Cerebellar nuclear complex (tissue), 1 donor: Measurements from ENCODE around the gene PHRF1.
"Not testable (repeated sequence)": the region's sequence is repeated elsewhere in the genome, so short reads cannot be mapped to it uniquely, and the experiment has no call there.

Experiments used
- DNase-seq, 2 experiments: peaks; one replicate each; lab custom pipeline; 2025; lab: John Stamatoyannopoulos, UW

The PHRF1 gene

DNA sequence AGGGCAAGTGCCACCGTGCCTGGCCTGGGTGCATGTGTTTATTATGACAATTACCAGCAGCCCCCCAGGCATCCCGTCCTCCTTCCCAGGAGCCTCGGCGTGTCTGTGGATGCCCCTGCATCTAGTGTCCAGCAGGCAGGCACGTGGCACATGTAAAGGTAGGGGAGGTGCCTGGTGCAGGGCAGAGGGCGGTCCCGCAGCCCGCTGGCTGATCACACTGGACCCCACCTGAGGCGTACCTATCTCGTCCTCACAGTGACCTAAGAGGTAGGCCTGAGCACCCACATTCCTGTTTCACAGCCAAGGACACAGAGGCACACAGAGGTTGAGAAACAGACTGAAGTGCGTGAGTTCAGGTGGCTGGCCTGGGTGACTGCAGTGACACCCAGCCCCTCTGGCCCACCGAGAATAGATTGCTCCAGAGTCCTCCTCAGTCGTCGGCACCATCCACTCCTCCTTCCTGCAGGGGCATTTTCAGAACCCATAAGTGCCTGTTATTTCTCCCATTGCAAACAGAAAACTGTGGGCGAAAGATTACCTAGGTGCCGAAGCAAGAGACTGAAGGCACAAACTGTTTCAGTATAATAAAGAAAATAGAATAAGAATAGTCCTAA, 3.0 kb upstream of the PHRF1 start:
- DNase-seq = no peak

DNA sequence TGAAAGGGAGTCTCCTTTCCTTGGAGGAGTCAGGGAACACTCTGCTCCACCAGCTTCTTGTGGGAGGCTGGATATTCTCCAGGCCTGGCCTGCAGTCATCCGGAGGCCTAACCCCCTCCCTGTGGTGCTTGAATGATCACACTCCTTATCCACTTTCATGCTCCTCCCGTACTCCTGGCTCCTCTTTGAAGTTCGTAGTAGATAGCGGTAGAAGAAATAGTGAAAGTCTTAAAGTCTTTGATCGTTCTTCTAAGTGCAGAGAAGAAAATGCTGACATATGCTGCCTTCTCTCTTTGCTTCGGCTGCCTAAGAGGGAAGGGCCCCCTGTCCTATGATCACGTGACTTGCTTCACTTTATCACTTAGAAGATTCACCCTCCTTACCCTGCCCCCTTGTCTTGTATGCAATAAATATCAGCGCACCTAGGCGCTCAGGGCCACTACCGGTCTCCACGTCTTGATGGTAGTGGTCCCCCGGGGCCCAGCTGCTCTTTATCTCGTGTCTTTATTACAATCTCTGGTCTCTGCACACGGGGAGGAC, 2.2 kb upstream of the PHRF1 start:
- not testable (repeated sequence) for DNase-seq

DNA sequence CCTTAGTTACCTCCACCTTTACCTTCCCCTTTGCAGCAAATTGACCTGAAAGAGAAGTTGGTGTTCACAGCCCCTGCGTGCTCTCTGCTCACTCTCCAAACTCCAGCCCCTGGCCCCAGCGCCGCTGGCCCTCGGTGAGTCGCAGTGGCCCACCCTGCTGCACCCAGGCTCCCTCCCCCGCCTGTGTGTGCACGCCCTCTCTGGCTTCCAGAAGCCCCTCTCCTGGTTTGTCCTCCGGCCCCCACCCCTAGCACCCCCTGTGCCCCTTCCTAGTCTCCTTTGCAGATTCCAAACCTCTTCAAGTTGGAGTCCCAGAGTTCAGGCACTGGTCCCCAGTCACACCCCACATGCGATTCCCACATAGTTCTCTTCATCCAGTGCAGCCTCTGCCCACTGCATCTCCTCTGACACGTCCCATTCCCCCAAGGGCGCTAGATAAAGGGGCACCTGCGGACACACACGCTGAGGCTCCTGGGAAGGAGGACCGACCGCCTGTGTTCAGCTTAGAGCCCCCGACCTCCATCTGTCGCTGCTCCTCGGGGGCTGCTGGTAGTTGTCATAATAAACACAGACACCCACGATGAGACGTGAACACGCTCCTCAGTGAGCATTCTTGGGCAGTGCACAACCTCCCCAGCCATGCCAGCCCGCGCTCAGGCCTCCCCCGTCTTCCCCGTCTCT, 1.5 kb upstream of the PHRF1 start:
- DNase-seq = no peak

DNA sequence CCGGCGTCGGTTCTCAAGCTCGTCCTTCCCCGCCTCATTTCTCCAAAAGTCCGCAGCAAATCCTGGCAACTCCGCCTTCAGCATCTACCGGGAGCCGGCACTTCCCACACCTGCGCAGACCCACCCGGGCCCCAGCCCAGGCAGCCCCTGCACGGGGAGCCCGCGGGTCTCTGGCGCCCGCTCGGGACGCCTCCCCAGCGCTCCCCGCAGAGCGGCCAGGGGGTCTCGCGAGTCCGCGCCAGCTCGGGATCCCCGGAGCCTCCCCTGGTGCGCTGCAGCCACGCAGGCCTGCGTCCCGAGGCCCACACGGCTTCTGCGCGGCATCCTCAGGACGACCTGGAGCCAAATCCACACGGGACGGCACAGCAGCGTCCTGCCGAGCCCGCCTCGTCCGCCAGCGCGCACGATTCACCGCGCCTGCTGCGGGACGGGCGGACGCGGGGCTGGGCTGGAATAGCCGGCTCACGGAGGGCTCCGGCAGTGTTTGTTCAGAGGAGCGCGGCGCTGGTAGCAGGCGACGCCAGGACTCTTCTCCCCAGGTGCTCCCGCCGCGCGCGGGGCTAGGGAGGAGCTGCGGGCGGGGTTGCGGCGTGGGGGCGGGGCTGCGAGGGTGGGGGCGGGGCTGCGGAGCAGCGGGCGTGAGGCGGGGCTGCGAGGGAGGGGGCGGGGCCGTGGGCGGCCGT, 816 bp upstream of the PHRF1 start:
- peak in 1 of 2 experiments; percentile 78 for DNase-seq

- no peak for DNase-seq
Measured at GRCh38 chr11:576811-577610, 741 bp downstream of the PHRF1 start.

GRCh38 chr11:577611-577894, 1.3 kb downstream of the PHRF1 start:
- no peak for DNase-seq

DNA sequence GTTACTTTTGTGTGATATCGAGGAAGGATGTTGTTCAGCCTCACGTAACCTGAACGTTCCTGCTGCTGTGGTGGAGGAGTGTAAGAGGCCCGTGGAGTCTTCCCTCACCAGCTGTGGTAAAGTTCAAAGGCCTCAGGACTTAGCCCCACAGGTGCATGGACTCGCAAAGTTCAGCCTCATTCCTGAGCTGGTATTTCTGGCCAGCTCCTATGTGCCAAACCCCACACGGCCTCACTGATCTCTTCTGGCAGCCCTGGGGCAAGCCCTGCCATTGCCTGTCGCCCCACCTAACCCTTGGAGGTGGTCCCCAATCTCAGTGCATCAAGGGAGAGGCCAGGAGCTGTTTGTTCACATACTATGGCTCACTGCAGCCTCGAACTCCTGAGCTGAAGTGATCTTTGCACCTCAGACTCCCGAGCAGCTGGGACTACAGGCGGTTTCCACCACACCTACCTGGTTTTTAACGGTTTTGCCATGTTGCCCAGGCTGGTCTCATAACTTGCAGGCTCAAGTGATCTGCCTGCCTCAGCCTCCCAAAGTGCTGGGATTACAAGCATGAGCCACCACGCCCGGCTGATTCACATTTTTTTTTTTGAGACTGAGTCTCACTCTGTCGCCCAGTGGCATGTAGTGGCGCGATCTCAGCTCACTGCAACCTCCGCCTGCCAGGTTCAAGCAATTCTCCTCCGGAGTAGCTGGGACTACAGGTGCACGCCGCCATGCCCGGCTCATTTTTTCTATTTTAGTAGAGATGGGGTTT, 2.2 kb downstream of the PHRF1 start:
- no peak for DNase-seq

GRCh38 chr11:579830-580601, 3.7 kb downstream of the PHRF1 start:
- DNase-seq = no peak

DNA sequence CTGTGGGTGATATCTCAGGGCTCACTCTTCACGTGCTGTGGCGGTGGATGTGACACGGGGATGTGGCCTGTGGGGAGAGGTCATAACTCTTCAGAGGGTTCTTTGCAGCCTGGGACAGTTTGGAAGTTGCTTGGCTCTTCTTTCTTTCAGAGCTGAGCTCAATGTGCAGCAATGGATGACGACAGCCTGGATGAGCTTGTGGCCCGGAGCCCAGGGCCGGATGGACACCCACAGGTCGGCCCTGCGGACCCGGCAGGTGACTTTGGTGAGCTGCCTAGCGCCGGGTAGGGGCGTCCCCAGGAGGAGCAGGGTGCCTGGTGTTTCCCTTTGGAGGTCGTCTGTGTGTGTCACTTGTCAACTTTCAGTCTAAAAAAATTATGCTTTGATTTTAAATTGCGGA, 5.1 kb downstream of the PHRF1 start:
- no peak for DNase-seq

DNA sequence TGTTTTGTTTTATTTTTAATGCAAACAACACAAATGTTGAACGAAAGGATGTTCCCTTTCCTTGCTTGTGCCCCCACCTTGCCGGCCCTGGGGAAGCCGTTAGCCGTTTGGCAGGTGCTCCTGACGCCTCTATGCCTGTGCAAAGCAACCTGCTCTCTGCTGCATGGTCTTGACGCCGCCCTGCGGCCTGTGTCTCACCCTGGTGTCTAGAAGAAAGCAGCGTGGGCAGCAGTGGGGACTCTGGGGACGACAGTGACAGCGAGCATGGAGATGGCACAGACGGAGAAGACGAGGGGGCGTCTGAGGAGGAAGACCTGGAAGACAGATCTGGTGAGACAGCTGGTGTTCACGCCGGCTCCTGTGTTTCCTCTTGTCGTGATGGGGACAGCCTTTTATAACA, 5.5 kb downstream of the PHRF1 start:
- peak in 1 of 2 experiments; percentile 13 for DNase-seq

DNA sequence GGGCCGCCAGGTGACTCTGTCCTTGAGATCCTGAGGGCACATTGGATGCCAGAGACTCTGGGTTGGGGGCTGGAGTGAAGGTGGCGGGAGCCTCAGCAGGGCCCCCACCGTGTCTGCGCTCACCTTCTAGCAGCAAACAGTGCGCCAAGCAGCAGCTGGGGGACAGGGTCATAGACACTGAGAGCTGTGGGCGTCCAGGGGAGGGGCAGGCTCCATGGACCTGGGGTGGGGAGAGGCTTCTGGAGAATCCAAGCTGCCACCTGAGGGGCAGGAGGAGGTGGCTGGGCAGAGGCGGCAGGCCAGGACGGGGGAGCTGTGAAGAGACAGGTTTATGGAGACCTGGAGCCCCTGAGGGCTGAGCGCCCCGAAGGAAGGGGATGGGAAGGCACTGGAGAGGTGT, 8.0 kb downstream of the PHRF1 start:
- DNase-seq = no peak

DNA sequence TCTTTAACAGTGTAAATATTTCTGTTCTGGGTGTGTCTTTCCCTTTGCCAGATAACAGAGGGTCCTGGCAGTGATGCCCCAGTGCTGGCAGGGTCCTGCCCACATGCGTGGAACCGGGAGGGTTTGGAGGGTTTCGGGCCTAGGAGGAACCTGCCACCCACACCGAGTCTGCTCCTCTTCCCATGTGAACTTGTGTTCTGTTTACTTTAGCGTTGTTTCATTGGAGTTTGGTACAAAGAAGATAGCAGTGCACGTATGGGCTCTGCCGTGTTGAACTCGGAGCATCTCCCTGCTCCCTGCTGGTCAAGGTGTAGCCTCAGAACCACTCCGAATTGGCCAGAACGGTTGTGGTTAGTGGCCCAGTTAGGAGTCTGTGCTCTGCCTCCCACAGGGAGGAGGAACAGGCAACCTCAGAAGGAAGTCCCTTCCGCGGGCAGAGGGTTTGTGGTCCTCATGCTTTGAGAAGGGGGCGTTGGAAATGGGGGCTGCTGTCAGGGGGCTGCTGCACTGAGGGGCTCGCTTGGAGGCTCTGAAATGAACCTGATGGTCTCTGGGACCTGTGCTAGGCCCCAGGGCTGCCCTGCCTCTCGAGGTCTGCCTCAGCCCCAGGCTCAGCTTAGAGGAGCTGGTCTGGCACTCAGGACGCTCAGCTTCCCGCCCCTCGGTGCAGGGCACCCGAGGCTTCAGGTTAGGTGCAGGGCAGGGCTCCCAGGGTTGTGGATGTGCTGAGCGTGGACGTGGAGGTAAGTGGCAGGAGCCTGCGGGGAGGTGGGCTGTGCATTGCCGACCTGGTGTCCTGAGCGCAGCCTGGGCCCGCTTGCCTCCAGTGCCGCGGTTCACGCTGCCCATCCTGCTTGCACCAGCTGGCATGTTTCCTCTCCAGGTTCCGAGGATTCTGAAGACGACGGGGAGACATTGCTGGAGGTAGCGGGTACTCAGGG, 10.4 kb downstream of the PHRF1 start:
- no peak for DNase-seq

DNA sequence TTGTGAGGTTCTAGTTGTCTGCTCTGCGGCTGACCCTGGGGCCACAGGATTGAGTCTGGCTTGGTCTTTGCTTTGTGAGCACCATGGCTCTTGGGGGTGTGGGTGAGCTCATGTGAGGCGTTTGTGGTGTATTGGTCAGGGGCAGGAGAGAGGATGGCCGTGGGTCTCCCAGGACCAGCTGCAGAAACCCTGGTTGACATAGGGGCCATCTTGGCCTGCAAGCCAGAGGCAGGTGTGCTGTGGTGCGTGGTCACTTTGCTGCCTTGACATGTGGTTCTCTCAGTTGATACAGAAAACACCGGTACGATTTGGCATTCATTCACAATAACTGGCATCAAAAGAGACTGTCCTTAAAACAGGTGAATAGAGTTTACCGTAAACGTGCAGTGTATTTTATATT, 11.3 kb downstream of the PHRF1 start:
- no peak for DNase-seq

DNA sequence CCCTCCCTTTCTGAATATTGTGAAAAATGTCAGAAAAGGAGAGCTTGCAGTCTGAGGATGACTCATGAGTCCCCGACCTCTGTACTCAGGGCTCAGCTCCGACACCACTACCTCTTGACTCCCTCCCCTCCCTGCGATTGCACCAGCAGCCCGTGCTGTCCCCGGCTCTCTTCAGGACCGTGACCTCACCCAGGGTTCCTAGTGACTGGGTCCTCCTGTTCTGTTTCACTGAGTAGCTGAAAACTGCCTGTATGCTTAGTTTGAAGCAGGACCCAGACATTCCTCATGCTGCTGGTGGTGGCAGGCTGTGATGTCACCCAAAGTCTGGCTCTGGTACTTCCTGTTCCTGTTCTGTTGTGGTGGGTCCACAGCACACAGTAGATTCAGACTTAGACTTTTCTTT, 11.7 kb downstream of the PHRF1 start:
- no peak for DNase-seq

DNA sequence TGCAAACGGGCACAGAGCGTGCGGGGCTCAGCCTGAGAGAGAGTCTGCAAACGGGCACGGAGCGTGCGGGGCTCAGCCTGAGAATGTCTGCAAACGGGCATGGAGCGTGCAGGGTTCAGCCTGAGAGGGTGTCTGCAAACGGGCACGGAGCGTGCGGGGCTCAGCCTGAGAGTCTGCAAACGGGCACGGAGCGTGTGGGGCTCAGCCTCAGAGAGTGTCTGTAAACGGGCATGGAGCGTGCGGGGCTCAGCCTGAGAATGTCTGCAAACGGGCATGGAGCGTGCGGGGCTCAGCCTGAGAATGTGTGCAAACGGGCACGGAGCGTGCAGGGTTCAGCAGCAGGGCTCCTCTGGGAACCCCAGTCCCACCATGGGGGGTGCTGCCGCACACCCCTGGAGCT, 13.5 kb downstream of the PHRF1 start:
- no peak for DNase-seq

GRCh38 chr11:590997-591396, 14.7 kb downstream of the PHRF1 start:
- DNase-seq = no peak

GRCh38 chr11:592501-592900, 16.2 kb downstream of the PHRF1 start:
- DNase-seq = no peak

- DNase-seq = no peak
Measured at GRCh38 chr11:592918-593317, 16.6 kb downstream of the PHRF1 start.

DNA sequence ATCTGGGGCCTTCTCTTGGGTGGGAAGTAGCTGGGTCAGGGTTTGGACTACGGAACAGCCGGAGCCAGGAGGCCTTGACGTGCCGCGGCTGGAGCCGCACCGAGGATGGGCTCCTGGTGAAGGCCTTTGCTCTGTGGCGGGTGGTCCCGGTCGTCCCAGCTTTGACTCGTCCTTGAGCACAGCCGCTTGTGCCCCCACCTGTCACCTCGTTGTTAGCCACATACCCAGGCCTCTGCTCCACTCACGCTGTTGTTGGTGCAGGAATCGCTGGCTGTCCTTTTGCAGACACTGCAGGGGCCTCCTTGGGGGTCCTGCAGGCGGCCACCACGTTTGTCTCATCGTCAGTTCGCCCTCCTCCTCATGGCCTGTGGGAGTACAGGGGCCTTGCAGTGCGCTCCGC, 17.1 kb downstream of the PHRF1 start:
- no peak for DNase-seq

GRCh38 chr11:595400-595799, 19.1 kb downstream of the PHRF1 start:
- DNase-seq = no peak
